HG02763 (cell line): ENCODE data around the gene ABCA13.
A peak's percentile ranks its signal among the peaks of the same experiment; 100 is the strongest.

Experiments used
- ATAC-seq: cut with Tn5 transposase; IDR thresholded peaks from one replicate; pipeline ENCODE4 v1.9.1; 2021; ENCODE audit warnings: mild to moderate bottlenecking, moderate library complexity; ENCODE audit not compliant: unreplicated experiment

The ABCA13 gene

GRCh38 chr7:48225101-48225500 lies 53.8 kb downstream of the ABCA13 start:
- ATAC-seq: no peak

- ATAC-seq: no peak
These were observed 66.1 kb downstream of the ABCA13 start for GRCh38 chr7:48237354-48237753.

- ATAC-seq: no peak
These were observed 71.6 kb downstream of the ABCA13 start for GRCh38 chr7:48242846-48243245.

- ATAC-seq: no peak
These were observed 73.6 kb downstream of the ABCA13 start for GRCh38 chr7:48244864-48245271.

- peak; percentile 79 for ATAC-seq
These were observed 74.7 kb downstream of the ABCA13 start for GRCh38 chr7:48245751-48246472.

GRCh38 chr7:48249166-48249565 lies 77.9 kb downstream of the ABCA13 start:
- ATAC-seq: no peak

- ATAC-seq: no peak
These were observed 79.2 kb downstream of the ABCA13 start for GRCh38 chr7:48250441-48250951.

- peak; percentile 86 for ATAC-seq
These were observed 80.5 kb downstream of the ABCA13 start for GRCh38 chr7:48251766-48252165.

- ATAC-seq: no peak
These were observed 81.7 kb downstream of the ABCA13 start for GRCh38 chr7:48252995-48253394.

GRCh38 chr7:48255046-48255445 lies 83.8 kb downstream of the ABCA13 start:
- peak; percentile 44 for ATAC-seq

- no peak for ATAC-seq
These were observed 88.4 kb downstream of the ABCA13 start for GRCh38 chr7:48259463-48260280.

GRCh38 chr7:48261696-48262095 lies 90.4 kb downstream of the ABCA13 start:
- no peak for ATAC-seq

GRCh38 chr7:48262606-48263310 lies 91.5 kb downstream of the ABCA13 start:
- ATAC-seq: no peak

- ATAC-seq: no peak
These were observed 92.0 kb downstream of the ABCA13 start for GRCh38 chr7:48263311-48263650.

GRCh38 chr7:48269066-48269465 lies 97.8 kb downstream of the ABCA13 start:
- no peak for ATAC-seq

- no peak for ATAC-seq
These were observed 103.4 kb downstream of the ABCA13 start for GRCh38 chr7:48274662-48275061.

- ATAC-seq: no peak
These were observed 108.2 kb downstream of the ABCA13 start for GRCh38 chr7:48279420-48279819.

- ATAC-seq: no peak
These were observed 108.8 kb downstream of the ABCA13 start for GRCh38 chr7:48280100-48280499.

- ATAC-seq: no peak
These were observed 114.1 kb downstream of the ABCA13 start for GRCh38 chr7:48285373-48285772.

GRCh38 chr7:48286836-48287235 lies 115.6 kb downstream of the ABCA13 start:
- ATAC-seq: no peak

- no peak for ATAC-seq
These were observed 118.4 kb downstream of the ABCA13 start for GRCh38 chr7:48289656-48290055.
